H1 (cell line): Measurements from ENCODE around the gene PACRGL. TPM values are rescaled to one million over a fixed set of nuclear protein-coding genes. Genes with fewer than 3 reads are reported as not detected.
"Not testable (repeated sequence)": the region's sequence is repeated elsewhere in the genome, so short reads cannot be mapped to it uniquely, and the experiment has no call there.

Source experiments
- CTCF ChIA-PET: fragments of 300-600 bp; sonication (Branson Sonifier 250); formaldehyde crosslinking; loops from one replicate; lab custom pipeline; 2021; ENCODE audit not compliant: partially characterized antibody; lab: Charles Lee
- POLR2A ChIA-PET: fragments of 300-600 bp; sonication (Branson Sonifier 250); formaldehyde crosslinking; loops from one replicate; lab custom pipeline; 2021; ENCODE audit warnings: inconsistent platforms; ENCODE audit not compliant: partially characterized antibody; lab: Charles Lee
- DNase-seq, 2 experiments: peaks; one replicate each; pipeline versions ENCODE4 v3.0.0 to v3.0.0-alpha.2; 2010 to 2022; ENCODE audit warnings: low spot score in 2 of 2, low read depth in 1 of 2, mixed read lengths in 1 of 2
- FAIRE-seq: peaks from 2 replicates; lab custom pipeline; 2011; peaks lifted over from hg19 to GRCh38; lab: Jason Lieb, UNC
- H2AFZ ChIP-seq: 2 replicates; pipeline ENCODE4 v1.8.1; 2012; ENCODE audit warnings: low read length, inconsistent platforms
- H2AK5ac ChIP-seq: 2 replicates; pipeline ENCODE4 v1.6.1; 2013; ENCODE audit warnings: low read depth, low read length
- H2BK120ac ChIP-seq: replicated peaks from 2 replicates; pipeline ENCODE3; 2013; ENCODE audit warnings: low read depth, low read length, inconsistent platforms
- H2BK12ac ChIP-seq: 2 replicates; pipeline ENCODE4 v1.6.1; 2013; ENCODE audit warnings: low read depth, low read length
- H2BK15ac ChIP-seq: 2 replicates; pipeline ENCODE4 v1.6.1; 2013; ENCODE audit warnings: low read length
- H2BK20ac ChIP-seq: 2 replicates; pipeline ENCODE4 v1.6.1; 2013; ENCODE audit warnings: low read length
- H2BK5ac ChIP-seq: 2 replicates; pipeline ENCODE4 v1.6.1; 2013; ENCODE audit warnings: low read depth, low read length
- H3K14ac ChIP-seq: 2 replicates; pipeline ENCODE4 v1.6.1; 2013; ENCODE audit warnings: inconsistent platforms; ENCODE audit not compliant: insufficient read length
- H3K18ac ChIP-seq: 2 replicates; pipeline ENCODE4 v1.6.1; 2013; ENCODE audit warnings: low read length; ENCODE audit errors: extremely low read depth
- H3K23ac ChIP-seq: 2 replicates; pipeline ENCODE4 v1.6.1; 2013; ENCODE audit warnings: inconsistent platforms; ENCODE audit not compliant: insufficient read length
- H3K23me2 ChIP-seq: 2 replicates; pipeline ENCODE4 v1.6.1; 2013; ENCODE audit warnings: low read depth, low read length
- H3K27ac ChIP-seq: 2 replicates; pipeline ENCODE4 v1.6.1; 2011; ENCODE audit warnings: low read depth, low read length, inconsistent platforms
- H3K27me3 ChIP-seq, 4 experiments: replicated peaks in 1 of 4; 1 replicate in 1 of 4; 2 replicates in 3 of 4; pipeline versions ENCODE4 v1.6.1 to v1.8.1; 2011 to 2013; ENCODE audit warnings: low read length in 3 of 4, mild to moderate bottlenecking in 3 of 4, inconsistent platforms in 2 of 4, mixed read lengths in 2 of 4, moderate library complexity in 1 of 4; ENCODE audit not compliant: control insufficient read depth in 3 of 4, insufficient read depth in 3 of 4; ENCODE audit errors: extremely low read depth in 1 of 4
- H3K36me3 ChIP-seq, 4 experiments: 2 replicates each; pipeline versions ENCODE4 v1.6.1 to v1.8.1; 2011 to 2013; ENCODE audit warnings: mild to moderate bottlenecking in 4 of 4, low read length in 3 of 4, moderate library complexity in 2 of 4, control low read depth in 1 of 4, inconsistent platforms in 1 of 4; ENCODE audit not compliant: insufficient read depth in 4 of 4, control insufficient read depth in 2 of 4
- H3K4ac ChIP-seq: replicated peaks from 2 replicates; pipeline ENCODE3; 2013; ENCODE audit warnings: low read length, low read depth, mixed read lengths, inconsistent platforms; ENCODE audit not compliant: insufficient read length
- H3K4me1 ChIP-seq, 4 experiments: replicated peaks in 1 of 4; 1 replicate in 1 of 4; 2 replicates in 3 of 4; pipeline versions ENCODE4 v1.6.1 to v1.8.1; 2011 to 2013; ENCODE audit warnings: low read length in 3 of 4, inconsistent platforms in 2 of 4, mixed read lengths in 1 of 4; ENCODE audit not compliant: insufficient read depth in 4 of 4, control insufficient read depth in 3 of 4
- H3K4me2 ChIP-seq, 2 experiments: 2 replicates each; pipeline versions ENCODE4 v1.6.1 to v1.8.1; 2011 to 2013; ENCODE audit warnings: low read depth in 2 of 2, low read length in 2 of 2, control low read depth in 1 of 2, inconsistent platforms in 1 of 2, mild to moderate bottlenecking in 1 of 2; ENCODE audit not compliant: insufficient read depth in 1 of 2
- H3K4me3 ChIP-seq, 4 experiments: fragments of 200-600, 300-600 bp in 1 of 4; sonication (generic), shearing (Covaris generic), sonication (Bioruptor Twin) in 1 of 4; 2 replicates each; pipeline versions ENCODE4 v1.5.1 to v1.8.1; 2011 to 2016; ENCODE audit warnings: low read length in 4 of 4, low read depth in 3 of 4, control low read depth in 2 of 4, inconsistent platforms in 2 of 4, mild to moderate bottlenecking in 2 of 4, mixed read lengths in 1 of 4, moderate library complexity in 1 of 4; ENCODE audit not compliant: insufficient read depth in 2 of 4; ENCODE audit errors: extremely low read depth in 1 of 4
- H3K56ac ChIP-seq: replicated peaks from 2 replicates; pipeline ENCODE3; 2013; ENCODE audit warnings: low read depth, mild to moderate bottlenecking, mixed read lengths, low read length, inconsistent platforms; ENCODE audit not compliant: insufficient read length
- H3K79me1 ChIP-seq: 2 replicates; pipeline ENCODE4 v1.6.1; 2013; ENCODE audit warnings: low read depth, low read length, control low read depth
- H3K79me2 ChIP-seq, 2 experiments: 2 replicates each; pipeline versions ENCODE4 v1.6.1 to v1.8.1; 2012 to 2013; ENCODE audit warnings: low read length in 2 of 2, mild to moderate bottlenecking in 2 of 2, inconsistent platforms in 1 of 2; ENCODE audit not compliant: insufficient read depth in 2 of 2, control insufficient read depth in 1 of 2
- H3K9ac ChIP-seq, 4 experiments: replicated peaks in 1 of 4; 1 replicate in 1 of 4; 2 replicates in 3 of 4; pipeline versions ENCODE4 v1.6.1 to v1.8.1; 2011 to 2013; ENCODE audit warnings: low read depth in 3 of 4, low read length in 3 of 4, control low read depth in 2 of 4, mild to moderate bottlenecking in 2 of 4, moderate library complexity in 2 of 4, inconsistent platforms in 1 of 4; ENCODE audit errors: extremely low read depth in 1 of 4
- H3K9me3 ChIP-seq, 2 experiments: 2 replicates each; pipeline versions ENCODE4 v1.6.1 to v1.8.1; 2012 to 2013; ENCODE audit warnings: mild to moderate bottlenecking in 2 of 2, moderate library complexity in 2 of 2, control low read depth in 1 of 2, inconsistent platforms in 1 of 2, low read depth in 1 of 2, low read length in 1 of 2, mixed read lengths in 1 of 2; ENCODE audit not compliant: insufficient read depth in 2 of 2
- H4K20me1 ChIP-seq, 2 experiments: replicated peaks in 1 of 2; 2 replicates each; pipeline versions ENCODE3 to v1.8.1; 2011 to 2013; ENCODE audit warnings: inconsistent platforms in 2 of 2, low read length in 2 of 2, mild to moderate bottlenecking in 1 of 2; ENCODE audit not compliant: insufficient read depth in 2 of 2, control insufficient read depth in 1 of 2
- H4K5ac ChIP-seq: 2 replicates; pipeline ENCODE4 v1.6.1; 2013; ENCODE audit warnings: low read length, low read depth, mixed read lengths, inconsistent platforms; ENCODE audit not compliant: insufficient read length
- H4K8ac ChIP-seq: 2 replicates; pipeline ENCODE4 v1.8.0; 2013; ENCODE audit warnings: mild to moderate bottlenecking, moderate library complexity, low read length, inconsistent platforms; ENCODE audit not compliant: insufficient read depth; ENCODE audit errors: extremely low read depth
- H4K91ac ChIP-seq: replicated peaks from 2 replicates; pipeline ENCODE3; 2013; ENCODE audit warnings: low read length, mixed read lengths, inconsistent platforms; ENCODE audit not compliant: insufficient read length
- WGBS, 2 experiments: shearing (Covaris generic) in 1 of 2; methylation state at CpG; one replicate each; pipeline versions ENCODE4 v1.1.6 to v1.1.7; 2013 to 2015; ENCODE audit warnings: low lambda C conversion rate in 2 of 2, mixed read lengths in 2 of 2, inconsistent platforms in 1 of 2, low coverage in 1 of 2, missing lambda C conversion rate in 1 of 2; ENCODE audit not compliant: insufficient replicate concordance in 2 of 2, insufficient coverage in 1 of 2, insufficient read length in 1 of 2; ENCODE audit errors: extremely low coverage in 1 of 2, missing lambda C conversion rate in 1 of 2; 5-methylcytosine and 5-hydroxymethylcytosine counted together
- polyA plus RNA-seq, 7 experiments: library from polyadenylated mRNA; depleted of rRNA in 3 of 7; stranded (reverse) in 5 of 7; unstranded in 2 of 7; fragments of >200 nt in 5 of 7; fragments of 200-250 nt in 2 of 7; gene quantifications; 1 replicate in 5 of 7; 2 replicates in 1 of 7; 4 replicates in 1 of 7; pipeline versions ENCODE4 v1.2.1 to v1.2.3, GENCODE V29; 2011 to 2013; ENCODE audit warnings: missing spikeins in 2 of 7, mixed read lengths in 2 of 7
- total RNA-seq: library from RNA; stranded (reverse); fragmentation: NEBNext Ultra II Directional; extraction: Animal tissue kit (Norgen Biotek cat#: 25700); gene quantifications from 2 replicates; pipeline ENCODE4 v1.2.1, GENCODE V29; 2021

PACRGL gene
- total and polyA plus RNA-seq, 2 of the 8 experiments (the other 6 are each of a cell fraction or from before 2014, with no cell fraction given) = 7.0 to 13.7 TPM

- H3K4me2 ChIP-seq, H2AK5ac ChIP-seq, H2BK20ac ChIP-seq, H3K18ac ChIP-seq, H3K79me1 ChIP-seq, H3K4me1 ChIP-seq, DNase-seq, FAIRE-seq, H2BK120ac ChIP-seq, H4K5ac ChIP-seq, H3K14ac ChIP-seq, H3K36me3 ChIP-seq, H3K27ac ChIP-seq, H3K23me2 ChIP-seq, H3K4me3 ChIP-seq, H3K23ac ChIP-seq, H3K9ac ChIP-seq, H3K27me3 ChIP-seq, H3K56ac ChIP-seq, H3K79me2 ChIP-seq, H4K91ac ChIP-seq, H2BK5ac ChIP-seq, H3K4ac ChIP-seq, H2BK15ac ChIP-seq, H4K20me1 ChIP-seq, H2BK12ac ChIP-seq, POLR2A ChIA-PET, H2AFZ ChIP-seq, H4K8ac ChIP-seq: not testable (repeated sequence)
- CTCF ChIA-PET = interaction anchor here (1.2 to 3.1 kb wide), 2 partner anchors 10 to 21 kb away, joined by 3 to 22 read pairs; no protein-coding TSS in a partner anchor
- 89% methylated on average over 1 of the region's 1 CpG; no CpG with 5 or more reads in 1 of the 2 experiments for WGBS, 2 experiments
- H3K9me3 ChIP-seq = peaks cover 11% of the 10 kb centered on the region in 2 experiments; a peak in 2 of 4 replicates
Measured at GRCh38 chr4:20783134-20783533, 82.9 kb downstream of the PACRGL start.
